HepG2 (cell line): ENCODE measurements around the gene RALB. TPM values are rescaled to one million over a fixed set of nuclear protein-coding genes. Genes with fewer than 3 reads are reported as not detected.

ENCODE experiments used
- CBX1 ChIP-seq: IDR thresholded peaks from one replicate; pipeline ENCODE4 v1.6.1; 2016; ENCODE audit warnings: antibody characterized with exemption, low read depth
- DNMT3B ChIP-seq: conservative IDR thresholded peaks from 2 replicates; pipeline ENCODE4 v1.6.1; 2016; ENCODE audit warnings: missing biosample characterization, control low read depth
- ETV6 ChIP-seq: sonication (generic); formaldehyde crosslinking; conservative IDR thresholded peaks from 2 replicates; pipeline ENCODE4 v1.4.0; 2020; ENCODE audit warnings: missing genetic modification reagents
- FOSL2 ChIP-seq: sonication (generic); formaldehyde crosslinking; IDR thresholded peaks from 2 replicates; pipeline ENCODE4 v1.4.0; 2020; ENCODE audit warnings: missing genetic modification reagents
- GFI1 ChIP-seq: sonication (generic); formaldehyde crosslinking; IDR thresholded peaks from 2 replicates; pipeline ENCODE4 v1.5.0; 2020; ENCODE audit warnings: missing genetic modification reagents, mild to moderate bottlenecking, borderline replicate concordance
- HOXA9 ChIP-seq: sonication (generic); formaldehyde crosslinking; IDR thresholded peaks from 2 replicates; pipeline ENCODE4 v1.8.1; 2022; ENCODE audit warnings: missing genetic modification reagents, mild to moderate bottlenecking, moderate library complexity, borderline replicate concordance
- NFKB2 ChIP-seq: sonication (generic); formaldehyde crosslinking; IDR thresholded peaks from 2 replicates; pipeline ENCODE4 v1.4.0; 2020; ENCODE audit warnings: missing genetic modification reagents, borderline replicate concordance
- SALL1 ChIP-seq: sonication (generic); formaldehyde crosslinking; IDR thresholded peaks from 2 replicates; pipeline ENCODE4 v1.8.0; 2022; ENCODE audit warnings: mild to moderate bottlenecking, missing genetic modification reagents
- TBP ChIP-seq: sonication (generic); formaldehyde crosslinking; IDR thresholded peaks from 2 replicates; pipeline ENCODE4 v1.5.0; 2020; ENCODE audit warnings: missing genetic modification reagents
- YEATS2 ChIP-seq: sonication (generic); formaldehyde crosslinking; IDR thresholded peaks from 2 replicates; pipeline ENCODE4 v1.4.0; 2020; ENCODE audit warnings: missing genetic modification reagents, borderline replicate concordance
- ZBTB7B ChIP-seq: sonication (generic); formaldehyde crosslinking; IDR thresholded peaks from 2 replicates; pipeline ENCODE4 v1.4.0; 2020; ENCODE audit warnings: missing genetic modification reagents
- polyA plus RNA-seq, 8 experiments: library from polyadenylated mRNA; depleted of rRNA in 3 of 8; stranded (reverse) in 7 of 8; unstranded in 1 of 8; fragments of >200 nt; fragmentation: Illumina TruSeq in 4 of 8; extraction: Trizol in 4 of 8; gene quantifications; 2 replicates each; pipeline versions ENCODE4 v1.2.1 to v1.2.3, GENCODE V29; 2011 to 2016; ENCODE audit warnings: low read depth in 4 of 8, missing spikeins in 1 of 8, mixed read lengths in 1 of 8; ENCODE audit not compliant: insufficient read depth in 1 of 8
- total RNA-seq, 5 experiments: library from RNA; depleted of rRNA; stranded (reverse); fragments of >200 nt; fragmentation: Illumina TruSeq; extraction: Trizol; gene quantifications; 2 replicates each; pipeline ENCODE4 v1.2.3, GENCODE V29; 2016; ENCODE audit warnings: low read depth in 1 of 5
- TF ChIP-seq, protein P1 (sequence below): sonication (generic); formaldehyde crosslinking; IDR thresholded peaks from 2 replicates; pipeline ENCODE4 v1.4.0; 2020; ENCODE audit warnings: missing genetic modification reagents, borderline replicate concordance
- TF ChIP-seq, protein P2 (sequence below): conservative IDR thresholded peaks from 2 replicates; pipeline ENCODE4 v1.6.1; 2018; ENCODE audit warnings: missing genetic modification reagents
- TF ChIP-seq, protein P3 (sequence below): IDR thresholded peaks from 2 replicates; pipeline ENCODE4 v1.6.1; 2012; ENCODE audit warnings: low read length, improper control_type of control experiment

The RALB gene
- total and polyA plus RNA-seq, 2 of the 13 experiments (the other 11 are each of a cell fraction or from before 2014, with no cell fraction given), result 37.8 to 43.2 TPM

DNA sequence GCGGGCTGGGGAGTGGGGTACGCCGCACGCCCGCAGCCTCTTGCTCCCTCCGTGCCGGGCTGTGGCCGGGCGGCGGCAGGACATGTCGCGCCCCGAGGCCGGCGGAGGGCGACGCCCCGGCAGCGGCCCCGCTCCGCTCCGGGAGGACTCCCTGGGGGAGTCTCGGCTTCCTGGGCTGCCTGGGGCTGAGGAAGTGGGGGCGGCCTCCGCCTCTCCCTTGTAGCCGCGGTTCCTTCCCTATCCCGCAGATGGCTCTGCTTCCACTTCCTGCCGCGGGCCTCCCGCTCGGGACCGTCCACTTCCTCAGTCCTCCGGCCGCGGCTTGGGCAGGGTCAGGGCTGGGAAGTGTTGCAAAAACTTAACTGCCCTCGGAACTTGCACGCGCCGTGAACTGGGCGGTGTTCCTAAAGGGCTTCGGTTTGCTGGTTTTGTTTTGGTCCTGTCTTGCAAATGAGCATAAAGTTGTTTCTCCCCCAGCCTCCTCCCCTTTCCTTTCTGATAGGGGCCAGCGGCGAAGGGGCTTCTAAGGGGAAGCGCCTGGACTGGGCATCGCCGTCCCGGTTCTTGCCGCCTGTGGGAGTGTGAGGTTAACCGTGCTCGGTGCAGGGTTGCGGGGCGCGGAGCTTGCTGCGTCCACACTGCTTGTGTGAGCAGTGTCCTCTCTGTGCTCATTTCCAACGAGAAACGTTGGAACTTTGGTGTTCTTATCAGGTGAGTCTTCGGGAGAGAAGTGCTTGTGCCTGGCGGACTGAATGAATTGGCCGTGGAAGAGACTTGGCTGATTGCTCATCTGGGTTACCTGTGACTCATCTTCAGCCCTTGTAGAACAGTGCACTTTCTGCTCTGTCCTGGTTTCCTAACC, 600 bp downstream of the RALB start (continued):
- TF ChIP-seq NFKB2 (peak; percentile 57; the same call in 1 of the 2 replicates), SALL1 (CRISPR knock-in tag) (peak; percentile 75), TBP (CRISPR knock-in tag) (no peak), YEATS2 (no peak), ZBTB7B (CRISPR knock-in tag) (peak; percentile 72), CBX1 (no peak), HOXA9 (CRISPR knock-in tag) (no peak), FOSL2 (CRISPR knock-in tag) (peak; percentile 80), GFI1 (CRISPR knock-in tag) (peak; percentile 78; the same call in 1 of the 2 replicates), DNMT3B (no peak), ETV6 (0 out of 2 replicates have a peak, but pooled peaks have one; percentile 43)
- TF ChIP-seq, protein P1, sequence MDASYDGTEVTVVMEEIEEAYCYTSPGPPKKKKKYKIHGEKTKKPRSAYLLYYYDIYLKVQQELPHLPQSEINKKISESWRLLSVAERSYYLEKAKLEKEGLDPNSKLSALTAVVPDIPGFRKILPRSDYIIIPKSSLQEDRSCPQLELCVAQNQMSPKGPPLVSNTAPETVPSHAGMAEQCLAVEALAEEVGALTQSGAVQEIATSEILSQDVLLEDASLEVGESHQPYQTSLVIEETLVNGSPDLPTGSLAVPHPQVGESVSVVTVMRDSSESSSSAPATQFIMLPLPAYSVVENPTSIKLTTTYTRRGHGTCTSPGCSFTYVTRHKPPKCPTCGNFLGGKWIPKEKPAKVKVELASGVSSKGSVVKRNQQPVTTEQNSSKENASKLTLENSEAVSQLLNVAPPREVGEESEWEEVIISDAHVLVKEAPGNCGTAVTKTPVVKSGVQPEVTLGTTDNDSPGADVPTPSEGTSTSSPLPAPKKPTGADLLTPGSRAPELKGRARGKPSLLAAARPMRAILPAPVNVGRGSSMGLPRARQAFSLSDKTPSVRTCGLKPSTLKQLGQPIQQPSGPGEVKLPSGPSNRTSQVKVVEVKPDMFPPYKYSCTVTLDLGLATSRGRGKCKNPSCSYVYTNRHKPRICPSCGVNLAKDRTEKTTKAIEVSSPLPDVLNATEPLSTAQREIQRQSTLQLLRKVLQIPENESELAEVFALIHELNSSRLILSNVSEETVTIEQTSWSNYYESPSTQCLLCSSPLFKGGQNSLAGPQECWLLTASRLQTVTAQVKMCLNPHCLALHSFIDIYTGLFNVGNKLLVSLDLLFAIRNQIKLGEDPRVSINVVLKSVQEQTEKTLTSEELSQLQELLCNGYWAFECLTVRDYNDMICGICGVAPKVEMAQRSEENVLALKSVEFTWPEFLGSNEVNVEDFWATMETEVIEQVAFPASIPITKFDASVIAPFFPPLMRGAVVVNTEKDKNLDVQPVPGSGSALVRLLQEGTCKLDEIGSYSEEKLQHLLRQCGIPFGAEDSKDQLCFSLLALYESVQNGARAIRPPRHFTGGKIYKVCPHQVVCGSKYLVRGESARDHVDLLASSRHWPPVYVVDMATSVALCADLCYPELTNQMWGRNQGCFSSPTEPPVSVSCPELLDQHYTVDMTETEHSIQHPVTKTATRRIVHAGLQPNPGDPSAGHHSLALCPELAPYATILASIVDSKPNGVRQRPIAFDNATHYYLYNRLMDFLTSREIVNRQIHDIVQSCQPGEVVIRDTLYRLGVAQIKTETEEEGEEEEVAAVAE, result peak; percentile 79; the same call in 1 of the 2 replicates
- TF ChIP-seq, protein P2, sequence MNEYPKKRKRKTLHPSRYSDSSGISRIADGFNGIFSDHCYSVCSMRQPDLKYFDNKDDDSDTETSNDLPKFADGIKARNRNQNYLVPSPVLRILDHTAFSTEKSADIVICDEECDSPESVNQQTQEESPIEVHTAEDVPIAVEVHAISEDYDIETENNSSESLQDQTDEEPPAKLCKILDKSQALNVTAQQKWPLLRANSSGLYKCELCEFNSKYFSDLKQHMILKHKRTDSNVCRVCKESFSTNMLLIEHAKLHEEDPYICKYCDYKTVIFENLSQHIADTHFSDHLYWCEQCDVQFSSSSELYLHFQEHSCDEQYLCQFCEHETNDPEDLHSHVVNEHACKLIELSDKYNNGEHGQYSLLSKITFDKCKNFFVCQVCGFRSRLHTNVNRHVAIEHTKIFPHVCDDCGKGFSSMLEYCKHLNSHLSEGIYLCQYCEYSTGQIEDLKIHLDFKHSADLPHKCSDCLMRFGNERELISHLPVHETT (CRISPR knock-in tag), result 0 out of 2 replicates have a peak, but pooled peaks have one; percentile 62
- TF ChIP-seq, protein P3, sequence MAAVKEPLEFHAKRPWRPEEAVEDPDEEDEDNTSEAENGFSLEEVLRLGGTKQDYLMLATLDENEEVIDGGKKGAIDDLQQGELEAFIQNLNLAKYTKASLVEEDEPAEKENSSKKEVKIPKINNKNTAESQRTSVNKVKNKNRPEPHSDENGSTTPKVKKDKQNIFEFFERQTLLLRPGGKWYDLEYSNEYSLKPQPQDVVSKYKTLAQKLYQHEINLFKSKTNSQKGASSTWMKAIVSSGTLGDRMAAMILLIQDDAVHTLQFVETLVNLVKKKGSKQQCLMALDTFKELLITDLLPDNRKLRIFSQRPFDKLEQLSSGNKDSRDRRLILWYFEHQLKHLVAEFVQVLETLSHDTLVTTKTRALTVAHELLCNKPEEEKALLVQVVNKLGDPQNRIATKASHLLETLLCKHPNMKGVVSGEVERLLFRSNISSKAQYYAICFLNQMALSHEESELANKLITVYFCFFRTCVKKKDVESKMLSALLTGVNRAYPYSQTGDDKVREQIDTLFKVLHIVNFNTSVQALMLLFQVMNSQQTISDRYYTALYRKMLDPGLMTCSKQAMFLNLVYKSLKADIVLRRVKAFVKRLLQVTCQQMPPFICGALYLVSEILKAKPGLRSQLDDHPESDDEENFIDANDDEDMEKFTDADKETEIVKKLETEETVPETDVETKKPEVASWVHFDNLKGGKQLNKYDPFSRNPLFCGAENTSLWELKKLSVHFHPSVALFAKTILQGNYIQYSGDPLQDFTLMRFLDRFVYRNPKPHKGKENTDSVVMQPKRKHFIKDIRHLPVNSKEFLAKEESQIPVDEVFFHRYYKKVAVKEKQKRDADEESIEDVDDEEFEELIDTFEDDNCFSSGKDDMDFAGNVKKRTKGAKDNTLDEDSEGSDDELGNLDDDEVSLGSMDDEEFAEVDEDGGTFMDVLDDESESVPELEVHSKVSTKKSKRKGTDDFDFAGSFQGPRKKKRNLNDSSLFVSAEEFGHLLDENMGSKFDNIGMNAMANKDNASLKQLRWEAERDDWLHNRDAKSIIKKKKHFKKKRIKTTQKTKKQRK, result no peak
